Activated effector memory CD4-positive, alpha-beta T cell treated with Interleukin-2 at 50 U/mL for 16 hours (primary cell): Measurements from ENCODE around the gene NUDT21.
A peak's percentile ranks its signal among the peaks of the same experiment; 100 is the strongest.
"Not testable (repeated sequence)": the region's sequence is repeated elsewhere in the genome, so short reads cannot be mapped to it uniquely, and the experiment has no call there.

Experiments used
- DNase-seq: peaks from one replicate; pipeline ENCODE4 v3.0.0-alpha.2; 2020

The NUDT21 gene

GRCh38 chr16:56450986-56451752 lies at the start of gene NUDT21, which contains the start of gene OGFOD1:
Gene NUDT21, minus strand, starts transcription at chr16:56451332. Its CDS starts 130 bp downstream, at chr16:56451202.
Gene OGFOD1, plus strand, starts transcription at chr16:56451554. Its CDS starts 59 bp downstream, at chr16:56451613.
- peak; percentile 87 for DNase-seq

GRCh38 chr16:56493815-56494214 lies 42.7 kb upstream of the NUDT21 start:
- no peak for DNase-seq

- DNase-seq: no peak
Observed at GRCh38 chr16:56493126-56493525, 42.0 kb upstream of the NUDT21 start.

- DNase-seq: no peak
Observed at GRCh38 chr16:56491657-56492261, 40.6 kb upstream of the NUDT21 start.

GRCh38 chr16:56488868-56489267 lies 37.7 kb upstream of the NUDT21 start:
- DNase-seq: not testable (repeated sequence)

- no peak for DNase-seq
Observed at GRCh38 chr16:56488035-56488434, 36.9 kb upstream of the NUDT21 start.

- DNase-seq: no peak
Observed at GRCh38 chr16:56483394-56483793, 32.3 kb upstream of the NUDT21 start.

- DNase-seq: no peak
Observed at GRCh38 chr16:56482683-56483236, 31.6 kb upstream of the NUDT21 start.

GRCh38 chr16:56481468-56482122 lies 30.5 kb upstream of the NUDT21 start:
- no peak for DNase-seq

GRCh38 chr16:56480776-56481467 lies 29.8 kb upstream of the NUDT21 start:
- DNase-seq: no peak

GRCh38 chr16:56479469-56479868 lies 28.3 kb upstream of the NUDT21 start:
- no peak for DNase-seq

- no peak for DNase-seq
Observed at GRCh38 chr16:56478281-56479049, 27.3 kb upstream of the NUDT21 start.

GRCh38 chr16:56477096-56477878 lies 26.2 kb upstream of the NUDT21 start:
- no peak for DNase-seq

- no peak for DNase-seq
Observed at GRCh38 chr16:56475201-56475600, 24.1 kb upstream of the NUDT21 start.

GRCh38 chr16:56470666-56471065 lies 19.5 kb upstream of the NUDT21 start:
- no peak for DNase-seq

GRCh38 chr16:56470232-56470631 lies 19.1 kb upstream of the NUDT21 start:
- no peak for DNase-seq

GRCh38 chr16:56469748-56470147 lies 18.6 kb upstream of the NUDT21 start:
- DNase-seq: no peak

- no peak for DNase-seq
Observed at GRCh38 chr16:56468800-56469199, 17.7 kb upstream of the NUDT21 start.

- DNase-seq: no peak
Observed at GRCh38 chr16:56466344-56466743, 15.2 kb upstream of the NUDT21 start.

- DNase-seq: no peak
Observed at GRCh38 chr16:56463153-56463552, 12.0 kb upstream of the NUDT21 start.

GRCh38 chr16:56462064-56462796 lies 11.1 kb upstream of the NUDT21 start:
- DNase-seq: no peak
